ENCODE results near the gene KCNE4. TPM values are rescaled to one million over a fixed set of nuclear protein-coding genes. Genes with fewer than 3 reads are reported as not detected.

The KCNE4 gene
- polyA plus RNA-seq, 1 of the 3 experiments (the other 2 are of a cell fraction) = 0.20 TPM

DNA sequence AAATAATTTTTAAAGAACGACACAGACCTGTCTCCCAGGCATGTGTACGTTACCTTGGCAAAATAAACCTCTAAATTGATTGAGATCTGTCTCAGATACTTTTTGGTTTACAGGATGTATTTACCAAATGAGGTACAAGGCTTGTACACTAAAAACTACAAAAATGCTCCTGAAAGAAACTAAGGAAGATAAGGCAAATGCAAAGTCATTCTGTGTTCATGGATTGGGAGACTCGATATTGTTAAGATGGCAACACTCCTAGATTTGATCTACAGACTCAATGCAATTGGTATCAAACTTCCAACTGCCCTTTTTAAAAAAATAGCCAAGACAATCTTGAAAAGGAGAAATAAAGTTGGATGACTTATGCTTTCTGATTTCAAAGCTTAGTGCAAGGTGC, 11.5 kb upstream of the KCNE4 start (continued):
- TF ChIP-seq, protein P1, sequence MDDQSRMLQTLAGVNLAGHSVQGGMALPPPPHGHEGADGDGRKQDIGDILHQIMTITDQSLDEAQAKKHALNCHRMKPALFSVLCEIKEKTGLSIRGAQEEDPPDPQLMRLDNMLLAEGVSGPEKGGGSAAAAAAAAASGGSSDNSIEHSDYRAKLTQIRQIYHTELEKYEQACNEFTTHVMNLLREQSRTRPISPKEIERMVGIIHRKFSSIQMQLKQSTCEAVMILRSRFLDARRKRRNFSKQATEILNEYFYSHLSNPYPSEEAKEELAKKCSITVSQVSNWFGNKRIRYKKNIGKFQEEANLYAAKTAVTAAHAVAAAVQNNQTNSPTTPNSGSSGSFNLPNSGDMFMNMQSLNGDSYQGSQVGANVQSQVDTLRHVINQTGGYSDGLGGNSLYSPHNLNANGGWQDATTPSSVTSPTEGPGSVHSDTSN (IDR thresholded peaks at IDR 0.05) = no peak
- no peak for TF ChIP-seq MXI1 (IDR thresholded peaks at IDR 0.05; ENCODE audit: low read depth, low read length)
- no peak for TF ChIP-seq RAD21 (IDR thresholded peaks at IDR 0.05; ENCODE audit: low read length)
- TF ChIP-seq GATA2 (CRISPR knock-in tag; IDR thresholded peaks at IDR 0.05) = no peak
- TF ChIP-seq TEAD4 (IDR thresholded peaks at IDR 0.05; ENCODE audit: borderline replicate concordance, insufficient read depth) = no peak
- TF ChIP-seq, protein P2, sequence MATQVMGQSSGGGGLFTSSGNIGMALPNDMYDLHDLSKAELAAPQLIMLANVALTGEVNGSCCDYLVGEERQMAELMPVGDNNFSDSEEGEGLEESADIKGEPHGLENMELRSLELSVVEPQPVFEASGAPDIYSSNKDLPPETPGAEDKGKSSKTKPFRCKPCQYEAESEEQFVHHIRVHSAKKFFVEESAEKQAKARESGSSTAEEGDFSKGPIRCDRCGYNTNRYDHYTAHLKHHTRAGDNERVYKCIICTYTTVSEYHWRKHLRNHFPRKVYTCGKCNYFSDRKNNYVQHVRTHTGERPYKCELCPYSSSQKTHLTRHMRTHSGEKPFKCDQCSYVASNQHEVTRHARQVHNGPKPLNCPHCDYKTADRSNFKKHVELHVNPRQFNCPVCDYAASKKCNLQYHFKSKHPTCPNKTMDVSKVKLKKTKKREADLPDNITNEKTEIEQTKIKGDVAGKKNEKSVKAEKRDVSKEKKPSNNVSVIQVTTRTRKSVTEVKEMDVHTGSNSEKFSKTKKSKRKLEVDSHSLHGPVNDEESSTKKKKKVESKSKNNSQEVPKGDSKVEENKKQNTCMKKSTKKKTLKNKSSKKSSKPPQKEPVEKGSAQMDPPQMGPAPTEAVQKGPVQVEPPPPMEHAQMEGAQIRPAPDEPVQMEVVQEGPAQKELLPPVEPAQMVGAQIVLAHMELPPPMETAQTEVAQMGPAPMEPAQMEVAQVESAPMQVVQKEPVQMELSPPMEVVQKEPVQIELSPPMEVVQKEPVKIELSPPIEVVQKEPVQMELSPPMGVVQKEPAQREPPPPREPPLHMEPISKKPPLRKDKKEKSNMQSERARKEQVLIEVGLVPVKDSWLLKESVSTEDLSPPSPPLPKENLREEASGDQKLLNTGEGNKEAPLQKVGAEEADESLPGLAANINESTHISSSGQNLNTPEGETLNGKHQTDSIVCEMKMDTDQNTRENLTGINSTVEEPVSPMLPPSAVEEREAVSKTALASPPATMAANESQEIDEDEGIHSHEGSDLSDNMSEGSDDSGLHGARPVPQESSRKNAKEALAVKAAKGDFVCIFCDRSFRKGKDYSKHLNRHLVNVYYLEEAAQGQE (IDR thresholded peaks at IDR 0.05; ENCODE audit: low read depth, low read length) = no peak

DNA sequence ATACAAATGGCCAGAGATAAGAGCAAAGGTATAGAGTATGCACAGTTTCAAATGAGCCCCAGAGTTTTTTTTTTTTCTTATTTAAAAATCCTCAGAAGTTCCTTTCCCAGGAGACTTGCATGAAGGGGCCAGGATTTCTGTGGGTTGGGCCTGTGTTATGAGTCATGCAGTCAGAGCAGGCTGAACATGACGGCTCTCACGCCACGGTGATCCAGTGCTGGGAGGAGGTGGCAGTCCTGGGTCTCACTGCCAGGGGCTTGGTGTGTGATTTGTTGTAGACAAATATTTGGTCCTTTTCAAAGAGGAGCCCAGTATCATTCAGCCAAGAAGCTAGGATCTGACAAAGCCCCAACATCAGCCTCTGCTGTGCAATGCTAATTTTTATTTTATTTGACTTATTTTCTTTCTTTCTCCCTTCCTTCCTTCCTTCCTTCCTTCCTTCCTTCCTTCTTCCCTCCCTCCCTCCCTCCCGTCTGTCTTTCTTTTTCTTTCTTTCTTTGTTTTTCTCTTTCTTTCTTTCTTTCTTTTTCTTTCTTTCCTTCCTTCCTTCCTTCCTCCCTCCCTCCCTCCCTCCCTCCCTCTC, 10.4 kb upstream of the KCNE4 start:
- WGBS (ENCODE audit: low lambda C conversion rate) = 5% methylated on average over 4 of the region's 4 CpGs
- peaks cover 2 to 44% of the 10 kb centered on the region in 2 experiments; a peak in 3 of 4 replicates for H3K4me1 ChIP-seq (ENCODE audit: control insufficient read depth in 1 of 2, insufficient read depth in 2 of 2, low read depth in 1 of 2, low read length in 1 of 2)
- H3K4me2 ChIP-seq = no peak overlapping the region
- no peaks in the 10 kb centered on the region for H4K20me1 ChIP-seq (ENCODE audit: insufficient read depth)
- peak overlapping the region; percentile 45; the same call in 1 of the 2 replicates for H3K9ac ChIP-seq
- H3K27me3 ChIP-seq (ENCODE audit: insufficient read depth) = no peaks in the 10 kb centered on the region
- no peaks in the 10 kb centered on the region for H3K9me2 ChIP-seq
- ChIA-PET CTCF (no interaction called here), POLR2A (no interaction called here)
- no peak overlapping the region for H3K4me3 ChIP-seq (ENCODE audit: low read depth in 2 of 2, low read length in 1 of 2)
- H3K79me2 ChIP-seq (ENCODE audit: insufficient read depth) = no peaks in the 10 kb centered on the region
- DNase-seq = no peak
- H3K36me3 ChIP-seq (replicated peaks in 1 of 2; ENCODE audit: control insufficient read depth in 1 of 2, insufficient read depth in 2 of 2, low read length in 1 of 2) = no peaks in the 10 kb centered on the region
- H3F3A ChIP-seq (replicated peaks; ENCODE audit: insufficient read depth) = peaks cover 31% of the 10 kb centered on the region
- no peaks in the 10 kb centered on the region for H3K9me3 ChIP-seq
- peak overlapping the region; percentile 41; the same call in 1 of the 2 replicates for H2AFZ ChIP-seq (ENCODE audit: low read depth)
- H3K27ac ChIP-seq (ENCODE audit: low read depth in 2 of 2, low read length in 1 of 2) = peak overlapping the region; percentile 62 to 99; a peak in 3 of 4 replicates
- TF ChIP-seq, protein P3, sequence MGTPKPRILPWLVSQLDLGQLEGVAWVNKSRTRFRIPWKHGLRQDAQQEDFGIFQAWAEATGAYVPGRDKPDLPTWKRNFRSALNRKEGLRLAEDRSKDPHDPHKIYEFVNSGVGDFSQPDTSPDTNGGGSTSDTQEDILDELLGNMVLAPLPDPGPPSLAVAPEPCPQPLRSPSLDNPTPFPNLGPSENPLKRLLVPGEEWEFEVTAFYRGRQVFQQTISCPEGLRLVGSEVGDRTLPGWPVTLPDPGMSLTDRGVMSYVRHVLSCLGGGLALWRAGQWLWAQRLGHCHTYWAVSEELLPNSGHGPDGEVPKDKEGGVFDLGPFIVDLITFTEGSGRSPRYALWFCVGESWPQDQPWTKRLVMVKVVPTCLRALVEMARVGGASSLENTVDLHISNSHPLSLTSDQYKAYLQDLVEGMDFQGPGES (IDR thresholded peaks at IDR 0.05; ENCODE audit: low read depth, low read length) = no peak
- TF ChIP-seq, protein P1 (IDR thresholded peaks at IDR 0.05) = peak; percentile 66
- TF ChIP-seq GATA2 (CRISPR knock-in tag; IDR thresholded peaks at IDR 0.05) (no peak), FOSL2 (IDR thresholded peaks at IDR 0.05; ENCODE audit: borderline replicate concordance, low read depth) (peak; percentile 89), NFIC (IDR thresholded peaks at IDR 0.05; ENCODE audit: borderline replicate concordance) (no peak; the same call in 1 of the 2 replicates), TAF1 (IDR thresholded peaks at IDR 0.05; ENCODE audit: borderline replicate concordance, low read depth, low read length) (peak; percentile 42; the same call in 1 of the 2 replicates), FOXM1 (IDR thresholded peaks at IDR 0.05; ENCODE audit: low read depth) (no peak), RXRA (IDR thresholded peaks at IDR 0.05; ENCODE audit: borderline replicate concordance, low read depth) (no peak), RAD21 (IDR thresholded peaks at IDR 0.05; ENCODE audit: low read length) (no peak), CHD2 (IDR thresholded peaks at IDR 0.05; ENCODE audit: low read length, partially characterized antibody) (no peak), RCOR1 (IDR thresholded peaks at IDR 0.05; ENCODE audit: low read length) (no peak), POLR2AphosphoS5 (IDR thresholded peaks at IDR 0.05; ENCODE audit: low read depth, low read length) (peak; percentile 40; the same call in 1 of the 2 replicates), GABPA (IDR thresholded peaks at IDR 0.05; ENCODE audit: low read depth) (no peak)
- TF ChIP-seq, protein P4, sequence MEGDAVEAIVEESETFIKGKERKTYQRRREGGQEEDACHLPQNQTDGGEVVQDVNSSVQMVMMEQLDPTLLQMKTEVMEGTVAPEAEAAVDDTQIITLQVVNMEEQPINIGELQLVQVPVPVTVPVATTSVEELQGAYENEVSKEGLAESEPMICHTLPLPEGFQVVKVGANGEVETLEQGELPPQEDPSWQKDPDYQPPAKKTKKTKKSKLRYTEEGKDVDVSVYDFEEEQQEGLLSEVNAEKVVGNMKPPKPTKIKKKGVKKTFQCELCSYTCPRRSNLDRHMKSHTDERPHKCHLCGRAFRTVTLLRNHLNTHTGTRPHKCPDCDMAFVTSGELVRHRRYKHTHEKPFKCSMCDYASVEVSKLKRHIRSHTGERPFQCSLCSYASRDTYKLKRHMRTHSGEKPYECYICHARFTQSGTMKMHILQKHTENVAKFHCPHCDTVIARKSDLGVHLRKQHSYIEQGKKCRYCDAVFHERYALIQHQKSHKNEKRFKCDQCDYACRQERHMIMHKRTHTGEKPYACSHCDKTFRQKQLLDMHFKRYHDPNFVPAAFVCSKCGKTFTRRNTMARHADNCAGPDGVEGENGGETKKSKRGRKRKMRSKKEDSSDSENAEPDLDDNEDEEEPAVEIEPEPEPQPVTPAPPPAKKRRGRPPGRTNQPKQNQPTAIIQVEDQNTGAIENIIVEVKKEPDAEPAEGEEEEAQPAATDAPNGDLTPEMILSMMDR (IDR thresholded peaks at IDR 0.05) = no peak
- TF ChIP-seq, protein P5, sequence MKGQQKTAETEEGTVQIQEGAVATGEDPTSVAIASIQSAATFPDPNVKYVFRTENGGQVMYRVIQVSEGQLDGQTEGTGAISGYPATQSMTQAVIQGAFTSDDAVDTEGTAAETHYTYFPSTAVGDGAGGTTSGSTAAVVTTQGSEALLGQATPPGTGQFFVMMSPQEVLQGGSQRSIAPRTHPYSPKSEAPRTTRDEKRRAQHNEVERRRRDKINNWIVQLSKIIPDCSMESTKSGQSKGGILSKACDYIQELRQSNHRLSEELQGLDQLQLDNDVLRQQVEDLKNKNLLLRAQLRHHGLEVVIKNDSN (IDR thresholded peaks at IDR 0.05; ENCODE audit: borderline replicate concordance, low read depth) = no peak
- TF ChIP-seq, protein P6, sequence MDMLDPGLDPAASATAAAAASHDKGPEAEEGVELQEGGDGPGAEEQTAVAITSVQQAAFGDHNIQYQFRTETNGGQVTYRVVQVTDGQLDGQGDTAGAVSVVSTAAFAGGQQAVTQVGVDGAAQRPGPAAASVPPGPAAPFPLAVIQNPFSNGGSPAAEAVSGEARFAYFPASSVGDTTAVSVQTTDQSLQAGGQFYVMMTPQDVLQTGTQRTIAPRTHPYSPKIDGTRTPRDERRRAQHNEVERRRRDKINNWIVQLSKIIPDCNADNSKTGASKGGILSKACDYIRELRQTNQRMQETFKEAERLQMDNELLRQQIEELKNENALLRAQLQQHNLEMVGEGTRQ (IDR thresholded peaks at IDR 0.05; ENCODE audit: borderline replicate concordance, low read depth, low read length) = no peak

Data from SK-N-SH (cell line).